Measurements from ENCODE around the gene PLBD2. TPM values are rescaled to one million over a fixed set of nuclear protein-coding genes. Genes with fewer than 3 reads are reported as not detected.

The PLBD2 gene
- total RNA-seq, 2 donors from 2014 or later: 38.2 to 43.0 TPM

DNA sequence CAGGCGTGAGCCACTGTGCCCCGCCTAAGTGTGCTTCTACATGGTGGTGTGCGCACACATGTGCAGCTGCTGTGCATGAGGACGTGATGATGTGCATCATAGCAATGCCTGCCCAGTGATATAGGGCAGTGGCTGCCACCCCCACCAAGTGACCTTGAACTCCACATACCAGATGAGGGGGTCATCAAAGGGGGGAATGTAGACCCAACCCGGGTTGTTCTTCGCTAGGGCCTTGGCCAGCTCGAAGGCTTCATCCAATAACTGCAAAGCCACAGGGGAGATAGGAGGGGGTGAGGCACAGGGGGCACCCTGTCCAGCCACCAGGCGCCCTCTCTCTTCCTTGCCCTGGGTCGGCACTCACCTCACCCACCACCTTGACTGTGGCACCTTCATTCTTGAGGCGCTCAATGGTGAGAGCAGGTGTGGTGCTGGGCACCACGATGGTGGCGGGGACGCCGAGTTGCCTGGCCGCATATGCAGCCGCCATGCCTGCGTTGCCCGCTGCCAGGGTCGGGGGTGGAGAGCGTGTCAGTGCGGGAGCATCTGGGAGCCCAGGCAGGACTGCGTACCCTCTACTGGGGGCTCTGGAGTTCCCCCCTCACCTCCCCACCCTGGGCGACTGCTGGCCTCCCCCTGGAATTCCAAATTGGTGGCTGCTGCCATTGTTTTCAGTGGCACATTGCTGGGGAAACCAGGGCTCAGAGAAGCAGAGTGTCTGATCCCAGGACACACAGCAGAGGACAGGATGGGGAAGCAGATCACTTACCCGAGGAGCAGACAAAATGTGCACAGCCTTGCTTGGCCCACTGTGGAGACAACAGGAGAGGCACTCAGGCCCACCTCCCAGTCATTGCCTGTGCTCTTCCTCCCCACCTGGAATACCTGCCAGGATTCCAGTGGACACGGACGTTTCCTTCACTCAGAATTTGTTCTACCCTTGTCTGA is 40.2 kb downstream of the PLBD2 start:
- H3K27ac ChIP-seq: no peak overlapping the region
- TF ChIP-seq, protein P1, sequence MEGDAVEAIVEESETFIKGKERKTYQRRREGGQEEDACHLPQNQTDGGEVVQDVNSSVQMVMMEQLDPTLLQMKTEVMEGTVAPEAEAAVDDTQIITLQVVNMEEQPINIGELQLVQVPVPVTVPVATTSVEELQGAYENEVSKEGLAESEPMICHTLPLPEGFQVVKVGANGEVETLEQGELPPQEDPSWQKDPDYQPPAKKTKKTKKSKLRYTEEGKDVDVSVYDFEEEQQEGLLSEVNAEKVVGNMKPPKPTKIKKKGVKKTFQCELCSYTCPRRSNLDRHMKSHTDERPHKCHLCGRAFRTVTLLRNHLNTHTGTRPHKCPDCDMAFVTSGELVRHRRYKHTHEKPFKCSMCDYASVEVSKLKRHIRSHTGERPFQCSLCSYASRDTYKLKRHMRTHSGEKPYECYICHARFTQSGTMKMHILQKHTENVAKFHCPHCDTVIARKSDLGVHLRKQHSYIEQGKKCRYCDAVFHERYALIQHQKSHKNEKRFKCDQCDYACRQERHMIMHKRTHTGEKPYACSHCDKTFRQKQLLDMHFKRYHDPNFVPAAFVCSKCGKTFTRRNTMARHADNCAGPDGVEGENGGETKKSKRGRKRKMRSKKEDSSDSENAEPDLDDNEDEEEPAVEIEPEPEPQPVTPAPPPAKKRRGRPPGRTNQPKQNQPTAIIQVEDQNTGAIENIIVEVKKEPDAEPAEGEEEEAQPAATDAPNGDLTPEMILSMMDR (IDR thresholded peaks at IDR 0.05): no peak
- no peak for DNase-seq (ENCODE audit: low spot score)
- H3K4me1 ChIP-seq: peaks cover 0 to 2% of the 10 kb centered on the region in 2 donors
- H3K9me3 ChIP-seq: no peaks in the 10 kb centered on the region
- no peak overlapping the region for H3K4me3 ChIP-seq
- H3K36me3 ChIP-seq: no peaks in the 10 kb centered on the region
- H3K27me3 ChIP-seq: no peaks in the 10 kb centered on the region

DNA sequence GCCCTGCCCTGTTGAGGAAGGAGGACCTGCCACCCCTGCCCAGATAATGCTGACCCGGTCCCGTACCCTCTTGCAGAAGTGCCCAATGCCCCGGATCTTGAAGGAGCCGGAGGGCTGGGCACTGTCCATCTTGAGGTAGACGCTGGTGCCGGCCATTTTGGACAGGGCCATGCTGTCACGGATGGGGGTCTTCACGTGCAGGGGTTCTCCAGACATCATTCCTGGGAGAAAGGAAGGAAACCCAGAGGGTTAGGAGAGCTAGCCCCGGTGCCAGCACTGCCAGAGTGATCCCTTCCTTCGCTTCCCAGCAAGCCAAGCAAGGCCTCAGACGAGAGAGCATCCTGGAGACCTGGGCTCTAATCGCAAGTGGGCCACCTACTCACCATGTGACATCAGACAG is 41.1 kb downstream of the PLBD2 start:
- Histone ChIP-seq H3K36me3 (no peaks in the 10 kb centered on the region), H3K27ac (no peak overlapping the region), H3K9me3 (no peaks in the 10 kb centered on the region), H3K27me3 (no peaks in the 10 kb centered on the region), H3K4me1 (peaks cover 0 to 4% of the 10 kb centered on the region in 2 donors), H3K4me3 (no peak overlapping the region)
- TF ChIP-seq, protein P1 (IDR thresholded peaks at IDR 0.05): no peak
- DNase-seq (ENCODE audit: low spot score): no peak

DNA sequence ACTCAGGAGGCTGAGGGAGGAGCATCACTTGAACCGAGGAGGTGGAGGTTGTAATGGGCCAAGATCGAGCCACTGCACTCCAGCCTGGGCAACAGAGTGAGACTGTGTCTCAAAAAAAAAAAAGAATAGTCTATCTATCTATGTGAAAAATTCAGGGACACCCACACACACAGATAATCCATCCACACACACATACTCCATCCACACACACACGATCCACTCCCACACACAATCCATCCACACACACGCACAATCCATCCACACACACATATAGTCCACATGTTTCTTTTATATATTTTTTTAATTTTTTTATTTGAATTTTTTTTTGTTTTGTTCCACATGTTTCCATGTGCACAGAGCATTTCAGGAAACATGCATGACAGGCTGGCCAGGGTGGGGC is 42.0 kb downstream of the PLBD2 start:
- no peaks in the 10 kb centered on the region for H3K9me3 ChIP-seq
- no peaks in the 10 kb centered on the region for H3K27me3 ChIP-seq
- DNase-seq (ENCODE audit: low spot score): no peak
- no peak overlapping the region for H3K27ac ChIP-seq
- no peak overlapping the region for H3K4me3 ChIP-seq
- TF ChIP-seq, protein P1 (IDR thresholded peaks at IDR 0.05): no peak
- peaks cover 0 to 4% of the 10 kb centered on the region in 2 donors for H3K4me1 ChIP-seq
- H3K36me3 ChIP-seq: no peaks in the 10 kb centered on the region

DNA sequence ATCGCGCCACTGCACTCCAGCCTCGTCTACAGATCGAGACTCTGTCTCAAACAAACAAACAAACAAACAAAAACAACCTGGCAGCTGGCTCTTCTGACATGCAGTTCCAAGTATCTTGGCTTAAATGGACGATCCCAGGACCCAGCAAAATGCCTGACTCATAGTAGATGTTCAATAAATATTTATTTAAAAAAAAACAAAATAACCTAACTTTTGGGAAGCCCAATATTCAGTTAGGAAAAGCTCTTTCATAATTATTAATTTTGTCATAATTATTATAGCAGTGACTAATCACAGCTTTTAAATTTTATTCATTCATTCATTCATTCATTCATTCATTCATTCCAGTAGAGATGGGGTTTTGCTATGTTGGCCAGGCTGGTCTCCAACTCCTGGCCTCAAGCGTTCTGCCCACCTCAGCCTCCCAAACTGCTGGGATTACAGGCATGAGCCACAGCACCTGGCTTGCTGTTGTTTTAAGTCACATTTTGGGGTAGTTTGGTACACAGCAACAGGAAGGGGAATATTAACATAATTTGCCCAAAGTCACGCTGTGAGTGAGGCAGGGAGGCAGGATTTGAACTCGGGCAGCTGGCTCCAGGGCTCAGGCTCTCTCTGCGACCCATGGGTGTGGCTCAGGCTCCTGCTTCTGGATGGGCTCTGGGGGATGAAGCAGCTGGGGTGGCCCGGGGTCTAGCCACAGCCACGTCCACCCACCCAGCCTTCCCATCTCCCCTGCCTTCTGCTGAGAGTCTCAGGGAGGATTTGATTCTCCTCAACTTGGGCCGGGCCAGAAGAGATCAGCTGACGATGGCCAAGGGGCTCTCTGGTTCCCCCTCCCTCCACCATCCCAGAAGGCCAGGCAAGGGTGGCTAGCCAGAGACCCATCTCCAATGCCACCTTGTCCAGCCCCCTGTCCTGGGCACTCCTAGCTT is 42.9 kb downstream of the PLBD2 start:
- no peaks in the 10 kb centered on the region for H3K36me3 ChIP-seq
- H3K4me3 ChIP-seq: no peak overlapping the region
- no peak for DNase-seq (ENCODE audit: low spot score)
- TF ChIP-seq, protein P1 (IDR thresholded peaks at IDR 0.05): no peak
- H3K27me3 ChIP-seq: no peaks in the 10 kb centered on the region
- H3K27ac ChIP-seq: no peak overlapping the region
- no peaks in the 10 kb centered on the region for H3K9me3 ChIP-seq
- H3K4me1 ChIP-seq: peaks cover 0 to 4% of the 10 kb centered on the region in 2 donors

DNA sequence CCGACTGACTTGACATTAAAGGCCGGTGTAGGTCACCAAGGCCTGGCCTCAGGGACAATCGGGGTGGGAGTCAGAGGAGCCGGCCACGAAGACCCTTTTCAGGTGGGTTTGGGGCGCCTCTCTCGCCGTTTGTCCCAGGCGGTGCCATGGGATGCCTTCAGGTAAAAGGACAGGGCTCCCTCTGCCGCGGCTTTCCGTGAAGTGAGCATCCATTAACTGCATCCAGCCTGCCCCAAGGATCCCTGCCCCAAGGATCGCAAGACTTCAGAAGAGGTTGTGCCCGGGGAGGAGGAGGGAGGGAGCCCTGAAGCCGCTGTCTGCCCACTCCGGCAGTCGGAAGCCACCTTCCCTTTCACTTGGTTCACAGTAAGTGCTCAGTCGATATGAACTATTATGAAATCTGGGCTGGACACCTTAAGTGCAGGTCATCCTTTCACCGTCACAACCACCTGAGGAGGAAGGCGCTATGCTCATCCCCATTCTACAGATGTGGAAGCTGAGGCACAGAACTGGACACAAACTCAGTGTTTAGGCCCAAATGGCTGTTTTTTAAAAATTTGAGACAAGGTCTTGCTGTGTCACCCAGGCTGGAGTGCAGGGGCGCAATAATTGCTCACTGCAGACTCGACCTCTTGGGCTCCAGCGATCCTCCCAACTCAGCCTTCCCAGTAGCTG is 44.3 kb downstream of the PLBD2 start:
- Histone ChIP-seq H3K27me3 (no peaks in the 10 kb centered on the region), H3K4me1 (peaks cover 0 to 4% of the 10 kb centered on the region in 2 donors), H3K27ac (no peak overlapping the region), H3K36me3 (no peaks in the 10 kb centered on the region), H3K4me3 (no peak overlapping the region), H3K9me3 (no peaks in the 10 kb centered on the region)
- DNase-seq (ENCODE audit: low spot score): no peak
- TF ChIP-seq, protein P1 (IDR thresholded peaks at IDR 0.05): no peak

Measured in right atrium auricular region (tissue), 2 donors.